ENCODE data around the gene MMP15.

DNA sequence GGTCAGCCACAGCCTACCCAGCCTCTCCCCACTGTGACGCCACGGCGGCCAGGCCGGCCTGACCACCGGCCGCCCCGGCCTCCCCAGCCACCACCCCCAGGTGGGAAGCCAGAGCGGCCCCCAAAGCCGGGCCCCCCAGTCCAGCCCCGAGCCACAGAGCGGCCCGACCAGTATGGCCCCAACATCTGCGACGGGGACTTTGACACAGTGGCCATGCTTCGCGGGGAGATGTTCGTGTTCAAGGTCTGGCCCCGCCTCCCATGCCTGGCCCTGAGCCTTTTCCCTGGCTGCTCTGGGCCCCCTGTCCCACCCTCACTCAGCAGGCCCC, 16.0 kb downstream of the MMP15 start:
- TF ChIP-seq POLR2A (IDR thresholded peaks at IDR 0.05), result no peak
- TF ChIP-seq, protein P1, sequence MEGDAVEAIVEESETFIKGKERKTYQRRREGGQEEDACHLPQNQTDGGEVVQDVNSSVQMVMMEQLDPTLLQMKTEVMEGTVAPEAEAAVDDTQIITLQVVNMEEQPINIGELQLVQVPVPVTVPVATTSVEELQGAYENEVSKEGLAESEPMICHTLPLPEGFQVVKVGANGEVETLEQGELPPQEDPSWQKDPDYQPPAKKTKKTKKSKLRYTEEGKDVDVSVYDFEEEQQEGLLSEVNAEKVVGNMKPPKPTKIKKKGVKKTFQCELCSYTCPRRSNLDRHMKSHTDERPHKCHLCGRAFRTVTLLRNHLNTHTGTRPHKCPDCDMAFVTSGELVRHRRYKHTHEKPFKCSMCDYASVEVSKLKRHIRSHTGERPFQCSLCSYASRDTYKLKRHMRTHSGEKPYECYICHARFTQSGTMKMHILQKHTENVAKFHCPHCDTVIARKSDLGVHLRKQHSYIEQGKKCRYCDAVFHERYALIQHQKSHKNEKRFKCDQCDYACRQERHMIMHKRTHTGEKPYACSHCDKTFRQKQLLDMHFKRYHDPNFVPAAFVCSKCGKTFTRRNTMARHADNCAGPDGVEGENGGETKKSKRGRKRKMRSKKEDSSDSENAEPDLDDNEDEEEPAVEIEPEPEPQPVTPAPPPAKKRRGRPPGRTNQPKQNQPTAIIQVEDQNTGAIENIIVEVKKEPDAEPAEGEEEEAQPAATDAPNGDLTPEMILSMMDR (IDR thresholded peaks at IDR 0.05), result no peak
